ENCODE measurements around the gene NCAM2.

DNA sequence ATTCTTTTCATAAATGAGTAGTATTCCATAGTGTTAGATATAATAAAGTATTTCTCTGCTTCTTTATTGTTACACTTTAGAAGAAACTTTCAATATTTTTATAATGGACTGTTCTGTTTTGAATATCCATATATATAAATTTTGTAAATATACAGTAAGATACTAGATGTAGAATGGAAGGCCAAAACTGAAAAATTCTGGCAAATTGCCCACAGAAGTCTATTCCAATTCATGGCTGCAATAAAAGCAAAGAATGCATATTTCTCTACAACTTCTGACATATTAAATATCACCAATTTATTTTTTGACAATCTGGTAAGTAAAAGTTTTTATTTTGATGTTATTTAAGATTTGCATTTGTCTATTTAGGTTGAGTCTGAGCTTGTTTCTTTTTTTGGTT lies 532.5 kb downstream of the NCAM2 start:
- TF ChIP-seq REST (tag by site-specific recombination; IDR thresholded peaks at IDR 0.05) (no peak), ZNF239 (tag by site-specific recombination; IDR thresholded peaks at IDR 0.05) (no peak), CTCF (tag by site-specific recombination; IDR thresholded peaks at IDR 0.05) (no peak), ZNF501 (tag by site-specific recombination; IDR thresholded peaks at IDR 0.05) (no peak), ZNF776 (tag by site-specific recombination; IDR thresholded peaks at IDR 0.05; ENCODE audit: borderline replicate concordance) (no peak), ZNF621 (tag by site-specific recombination; IDR thresholded peaks at IDR 0.05) (no peak), ZNF311 (tag by site-specific recombination; IDR thresholded peaks at IDR 0.05; ENCODE audit: borderline replicate concordance) (no peak), ZNF174 (tag by site-specific recombination; IDR thresholded peaks at IDR 0.05) (no peak)
- TF ChIP-seq, protein P1, sequence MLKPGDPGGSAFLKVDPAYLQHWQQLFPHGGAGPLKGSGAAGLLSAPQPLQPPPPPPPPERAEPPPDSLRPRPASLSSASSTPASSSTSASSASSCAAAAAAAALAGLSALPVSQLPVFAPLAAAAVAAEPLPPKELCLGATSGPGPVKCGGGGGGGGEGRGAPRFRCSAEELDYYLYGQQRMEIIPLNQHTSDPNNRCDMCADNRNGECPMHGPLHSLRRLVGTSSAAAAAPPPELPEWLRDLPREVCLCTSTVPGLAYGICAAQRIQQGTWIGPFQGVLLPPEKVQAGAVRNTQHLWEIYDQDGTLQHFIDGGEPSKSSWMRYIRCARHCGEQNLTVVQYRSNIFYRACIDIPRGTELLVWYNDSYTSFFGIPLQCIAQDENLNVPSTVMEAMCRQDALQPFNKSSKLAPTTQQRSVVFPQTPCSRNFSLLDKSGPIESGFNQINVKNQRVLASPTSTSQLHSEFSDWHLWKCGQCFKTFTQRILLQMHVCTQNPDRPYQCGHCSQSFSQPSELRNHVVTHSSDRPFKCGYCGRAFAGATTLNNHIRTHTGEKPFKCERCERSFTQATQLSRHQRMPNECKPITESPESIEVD (tag by site-specific recombination; IDR thresholded peaks at IDR 0.05), result no peak
